ENCODE results near the gene PHACTR3.

The PHACTR3 gene

GRCh38 chr20:59623133-59623532, 18.8 kb downstream of the PHACTR3 start:
- no peak for DNase-seq

- DNase-seq = no peak
Observed at GRCh38 chr20:59623583-59623982, 19.2 kb downstream of the PHACTR3 start.

- DNase-seq = no peak
Observed at GRCh38 chr20:59624401-59624800, 20.1 kb downstream of the PHACTR3 start.

GRCh38 chr20:59625214-59625922, 21.0 kb downstream of the PHACTR3 start:
- DNase-seq = no peak

GRCh38 chr20:59627298-59627697, 23.0 kb downstream of the PHACTR3 start:
- no peak for DNase-seq

GRCh38 chr20:59628171-59628570, 23.8 kb downstream of the PHACTR3 start:
- no peak for DNase-seq

- no peak for DNase-seq
Observed at GRCh38 chr20:59629141-59630045, 25.1 kb downstream of the PHACTR3 start.

- DNase-seq = no peak
Observed at GRCh38 chr20:59630526-59630925, 26.2 kb downstream of the PHACTR3 start.

GRCh38 chr20:59631751-59632540, 27.6 kb downstream of the PHACTR3 start:
- no peak for DNase-seq

- no peak for DNase-seq
Observed at GRCh38 chr20:59632541-59633113, 28.3 kb downstream of the PHACTR3 start.

GRCh38 chr20:59633656-59634251, 29.4 kb downstream of the PHACTR3 start:
- DNase-seq = no peak

- no peak for DNase-seq
Observed at GRCh38 chr20:59634435-59635005, 30.2 kb downstream of the PHACTR3 start.

- DNase-seq = no peak
Observed at GRCh38 chr20:59636766-59637370, 32.5 kb downstream of the PHACTR3 start.

- DNase-seq = no peak
Observed at GRCh38 chr20:59640267-59640666, 35.9 kb downstream of the PHACTR3 start.

- no peak for DNase-seq
Observed at GRCh38 chr20:59643615-59644061, 39.3 kb downstream of the PHACTR3 start.

- DNase-seq = no peak
Observed at GRCh38 chr20:59644371-59644939, 40.1 kb downstream of the PHACTR3 start.

GRCh38 chr20:59645271-59645670, 40.9 kb downstream of the PHACTR3 start:
- DNase-seq = no peak

GRCh38 chr20:59645761-59646171, 41.4 kb downstream of the PHACTR3 start:
- DNase-seq = peak; percentile 46

GRCh38 chr20:59646487-59646886, 42.1 kb downstream of the PHACTR3 start:
- no peak for DNase-seq

GRCh38 chr20:59647271-59647670, 42.9 kb downstream of the PHACTR3 start:
- no peak for DNase-seq

GRCh38 chr20:59648466-59649070, 44.2 kb downstream of the PHACTR3 start:
- DNase-seq = peak; percentile 22
